ENCODE data around the gene UFC1.

The UFC1 gene

GRCh38 chr1:161128591-161129420 lies 25.0 kb upstream of the UFC1 start:
- H3K4me3 ChIP-seq (ENCODE audit: low read length) = no peak overlapping the region
- no peak for TF ChIP-seq ZNF274 (IDR thresholded peaks at IDR 0.05; ENCODE audit: low read depth, low read length)

GRCh38 chr1:161130266-161130665 lies 23.5 kb upstream of the UFC1 start:
- no peak for TF ChIP-seq ZNF274 (IDR thresholded peaks at IDR 0.05; ENCODE audit: low read depth, low read length)
- no peak overlapping the region for H3K4me3 ChIP-seq (ENCODE audit: low read length)

GRCh38 chr1:161131523-161132409 lies 22.0 kb upstream of the UFC1 start:
- no peak for TF ChIP-seq ZNF274 (IDR thresholded peaks at IDR 0.05; ENCODE audit: low read depth, low read length)
- H3K4me3 ChIP-seq (ENCODE audit: low read length) = peak overlapping the region; percentile 96

- TF ChIP-seq ZNF274 (IDR thresholded peaks at IDR 0.05; ENCODE audit: low read depth, low read length) = no peak
These were observed 21.2 kb upstream of the UFC1 start, which contains the start of gene DEDD for GRCh38 chr1:161132410-161133219. Gene DEDD (minus strand): TSS chr1:161132667. CDS start chr1:161124462, 8,205 bp downstream.

GRCh38 chr1:161133220-161133740 lies 20.5 kb upstream of the UFC1 start:
- TF ChIP-seq ZNF274 (IDR thresholded peaks at IDR 0.05; ENCODE audit: low read depth, low read length) = no peak
- peak overlapping the region; percentile 96 for H3K4me3 ChIP-seq (ENCODE audit: low read length)

More at GRCh38 chr1:161132410-161133219, 21.2 kb upstream of the UFC1 start, which contains the start of gene DEDD:
- peak within 1 kb of the TSS; percentile 96 for H3K4me3 ChIP-seq (ENCODE audit: low read length)

- H3K4me3 ChIP-seq (ENCODE audit: low read length) = no peak overlapping the region
- no peak for TF ChIP-seq ZNF274 (IDR thresholded peaks at IDR 0.05; ENCODE audit: low read depth, low read length)
These were observed 15.9 kb upstream of the UFC1 start for GRCh38 chr1:161137881-161138280.

GRCh38 chr1:161138431-161138830 lies 15.3 kb upstream of the UFC1 start:
- H3K4me3 ChIP-seq (ENCODE audit: low read length) = no peak overlapping the region
- no peak for TF ChIP-seq ZNF274 (IDR thresholded peaks at IDR 0.05; ENCODE audit: low read depth, low read length)

- TF ChIP-seq ZNF274 (IDR thresholded peaks at IDR 0.05; ENCODE audit: low read depth, low read length) = no peak
- H3K4me3 ChIP-seq (ENCODE audit: low read length) = no peak overlapping the region
These were observed 14.0 kb upstream of the UFC1 start for GRCh38 chr1:161139766-161140165.

GRCh38 chr1:161140755-161141400 lies 12.9 kb upstream of the UFC1 start:
- TF ChIP-seq ZNF274 (IDR thresholded peaks at IDR 0.05; ENCODE audit: low read depth, low read length) = no peak
- no peak overlapping the region for H3K4me3 ChIP-seq (ENCODE audit: low read length)

- no peak overlapping the region for H3K4me3 ChIP-seq (ENCODE audit: low read length)
- no peak for TF ChIP-seq ZNF274 (IDR thresholded peaks at IDR 0.05; ENCODE audit: low read depth, low read length)
These were observed 7.9 kb upstream of the UFC1 start for GRCh38 chr1:161145832-161146231.

GRCh38 chr1:161153176-161153575 lies 602 bp upstream of the UFC1 start:
- TF ChIP-seq ZNF274 (IDR thresholded peaks at IDR 0.05; ENCODE audit: low read depth, low read length) = no peak
- peak overlapping the region; percentile 84 for H3K4me3 ChIP-seq (ENCODE audit: low read length)

GRCh38 chr1:161157867-161158266 lies 4.1 kb downstream of the UFC1 start:
- no peak for TF ChIP-seq ZNF274 (IDR thresholded peaks at IDR 0.05; ENCODE audit: low read depth, low read length)
- no peak overlapping the region for H3K4me3 ChIP-seq (ENCODE audit: low read length)
